HFFc6 (cell line): ENCODE measurements around the gene CARD10. TPM values are rescaled to one million over a fixed set of nuclear protein-coding genes. Genes with fewer than 3 reads are reported as not detected.

Experiments used
- DNase-seq: peaks from one replicate; pipeline ENCODE4 v3.0.0-alpha.2; 2018
- H3K27ac Mint-ChIP-seq: 2 replicates; pipeline ENCODE4 v1.8.0; 2020; ENCODE audit warnings: mild to moderate bottlenecking, mixed read lengths
- H3K27me3 Mint-ChIP-seq: 2 replicates; pipeline ENCODE4 v1.8.0; 2021; ENCODE audit warnings: mild to moderate bottlenecking, moderate library complexity, mixed read lengths; ENCODE audit not compliant: insufficient read depth
- H3K36me3 Mint-ChIP-seq: 2 replicates; pipeline ENCODE4 v1.8.0; 2021; ENCODE audit warnings: low read depth, mixed read lengths
- H3K4me1 Mint-ChIP-seq: 2 replicates; pipeline ENCODE4 v1.8.0; 2020; ENCODE audit warnings: low read depth, mixed read lengths
- H3K4me3 Mint-ChIP-seq: 2 replicates; pipeline ENCODE4 v1.8.0; 2020; ENCODE audit warnings: mild to moderate bottlenecking, moderate library complexity, mixed read lengths
- H3K9me3 Mint-ChIP-seq: 2 replicates; pipeline ENCODE4 v1.8.0; 2020; ENCODE audit warnings: mild to moderate bottlenecking, mixed read lengths
- total RNA-seq, 6 experiments: library from RNA; stranded (reverse); fragmentation: NEBNext Ultra II Directional; extraction: Animal tissue kit (Norgen Biotek cat#: 25700); gene quantifications; 2 replicates in 1 of 6; 3 replicates in 5 of 6; pipeline ENCODE4 v1.2.3, GENCODE V29; 2021
- TF ChIP-seq, protein P1 (sequence below): fragments of 200-600 bp; sonication (generic); IDR thresholded peaks from 2 replicates; pipeline ENCODE4 v1.5.0; 2021; ENCODE audit warnings: antibody characterized with exemption, mild to moderate bottlenecking

CARD10 gene
- total RNA-seq, 6 experiments from 2014 or later, result 4.4 to 5.6 (median 4.8) TPM

DNA sequence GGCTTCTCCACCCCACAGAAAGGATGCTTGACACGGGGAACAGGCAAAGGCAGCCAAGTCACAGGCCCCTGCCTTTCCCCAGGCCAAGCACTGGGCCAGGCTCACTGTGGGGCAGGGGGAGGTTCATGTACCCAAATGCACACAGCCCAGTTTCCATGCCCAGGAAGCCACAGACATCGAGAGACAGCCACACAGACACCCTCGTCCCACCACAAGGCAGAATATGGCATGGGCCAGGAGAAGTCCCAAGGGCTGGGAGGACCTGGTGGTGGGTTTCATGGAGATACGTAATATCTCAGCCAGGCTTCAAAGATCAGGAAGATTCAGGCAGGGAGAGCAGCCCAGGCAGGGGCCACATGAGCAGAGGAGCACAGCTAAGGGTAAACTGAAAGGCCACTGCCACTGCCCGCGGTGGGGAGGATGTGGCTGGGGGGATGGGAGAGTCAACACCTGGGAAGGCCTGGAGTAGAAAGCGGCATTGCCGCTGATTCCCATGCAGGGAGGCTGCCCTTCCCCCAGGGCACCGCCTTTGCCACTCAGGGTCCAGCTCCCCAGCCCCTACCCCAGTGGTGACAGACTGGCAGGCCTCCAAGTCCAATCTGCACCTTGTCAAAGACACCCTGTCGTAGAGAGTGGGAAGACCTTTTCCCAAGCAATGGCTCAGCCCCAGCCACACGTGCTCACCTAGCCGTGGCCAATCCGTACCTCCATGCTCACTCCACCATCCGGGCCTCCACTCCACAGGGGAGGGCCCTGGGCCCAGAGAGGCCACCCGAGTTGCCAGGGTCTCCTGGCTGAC lies 30.7 kb downstream of the CARD10 start:
- H3K27me3 Mint-ChIP-seq, result peaks cover 9% of the 10 kb centered on the region
- H3K4me3 Mint-ChIP-seq, result no peak overlapping the region
- H3K9me3 Mint-ChIP-seq, result no peaks in the 10 kb centered on the region
- no peak overlapping the region for H3K27ac Mint-ChIP-seq
- no peaks in the 10 kb centered on the region for H3K36me3 Mint-ChIP-seq
- DNase-seq, result no peak
- TF ChIP-seq, protein P1, sequence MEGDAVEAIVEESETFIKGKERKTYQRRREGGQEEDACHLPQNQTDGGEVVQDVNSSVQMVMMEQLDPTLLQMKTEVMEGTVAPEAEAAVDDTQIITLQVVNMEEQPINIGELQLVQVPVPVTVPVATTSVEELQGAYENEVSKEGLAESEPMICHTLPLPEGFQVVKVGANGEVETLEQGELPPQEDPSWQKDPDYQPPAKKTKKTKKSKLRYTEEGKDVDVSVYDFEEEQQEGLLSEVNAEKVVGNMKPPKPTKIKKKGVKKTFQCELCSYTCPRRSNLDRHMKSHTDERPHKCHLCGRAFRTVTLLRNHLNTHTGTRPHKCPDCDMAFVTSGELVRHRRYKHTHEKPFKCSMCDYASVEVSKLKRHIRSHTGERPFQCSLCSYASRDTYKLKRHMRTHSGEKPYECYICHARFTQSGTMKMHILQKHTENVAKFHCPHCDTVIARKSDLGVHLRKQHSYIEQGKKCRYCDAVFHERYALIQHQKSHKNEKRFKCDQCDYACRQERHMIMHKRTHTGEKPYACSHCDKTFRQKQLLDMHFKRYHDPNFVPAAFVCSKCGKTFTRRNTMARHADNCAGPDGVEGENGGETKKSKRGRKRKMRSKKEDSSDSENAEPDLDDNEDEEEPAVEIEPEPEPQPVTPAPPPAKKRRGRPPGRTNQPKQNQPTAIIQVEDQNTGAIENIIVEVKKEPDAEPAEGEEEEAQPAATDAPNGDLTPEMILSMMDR, result no peak
- H3K4me1 Mint-ChIP-seq, result peaks cover 26% of the 10 kb centered on the region

DNA sequence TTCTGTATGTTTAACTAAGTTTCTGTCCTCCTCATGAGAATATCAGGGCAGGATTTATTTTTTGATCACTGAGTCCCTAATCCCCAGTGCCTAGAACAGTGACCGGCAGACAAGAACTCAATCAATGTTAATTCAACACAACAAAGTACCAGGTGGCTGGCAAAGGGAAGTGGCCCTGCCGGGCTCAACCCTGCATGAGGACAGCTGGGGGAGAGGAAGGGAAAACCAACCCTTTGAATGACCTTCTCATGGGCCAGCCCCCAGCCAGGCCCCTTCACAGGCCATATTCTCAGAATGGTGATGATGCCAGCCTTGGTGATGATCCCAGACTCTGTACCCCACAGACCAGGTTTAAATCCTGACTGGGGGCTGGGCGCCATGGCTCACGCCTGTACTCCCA lies 31.6 kb downstream of the CARD10 start:
- Mint-ChIP-seq H3K27me3 (peaks cover 15% of the 10 kb centered on the region), H3K4me3 (no peak overlapping the region), H3K36me3 (no peaks in the 10 kb centered on the region), H3K27ac (no peak overlapping the region), H3K9me3 (no peaks in the 10 kb centered on the region), H3K4me1 (peaks cover 22% of the 10 kb centered on the region)
- DNase-seq, result no peak
- TF ChIP-seq, protein P1, result no peak

GRCh38 chr22:37487129-37487528 lies 32.1 kb downstream of the CARD10 start:
- H3K27ac Mint-ChIP-seq, result no peak overlapping the region
- H3K36me3 Mint-ChIP-seq, result no peaks in the 10 kb centered on the region

GRCh38 chr22:37486224-37486845 lies 32.9 kb downstream of the CARD10 start, which contains the start of gene MFNG:
Gene MFNG, minus strand, starts transcription at chr22:37486384. Its CDS starts 207 bp downstream, at chr22:37486177.
- peaks cover 22% of the 10 kb centered on the region for H3K4me1 Mint-ChIP-seq
- peaks cover 25% of the 10 kb centered on the region for H3K27me3 Mint-ChIP-seq
- H3K27ac Mint-ChIP-seq, result no peak within 1 kb of the TSS
- no peaks in the 10 kb centered on the region for H3K36me3 Mint-ChIP-seq
- no peaks in the 10 kb centered on the region for H3K9me3 Mint-ChIP-seq
- peak; percentile 9 for DNase-seq
- H3K4me3 Mint-ChIP-seq, result peak within 1 kb of the TSS; percentile 36
- TF ChIP-seq, protein P1, result peak; percentile 31

More at GRCh38 chr22:37487129-37487528, 32.1 kb downstream of the CARD10 start:
- peaks cover 19% of the 10 kb centered on the region for H3K27me3 Mint-ChIP-seq
- no peaks in the 10 kb centered on the region for H3K9me3 Mint-ChIP-seq
- TF ChIP-seq, protein P1, result no peak
- peaks cover 22% of the 10 kb centered on the region for H3K4me1 Mint-ChIP-seq
- no peak for DNase-seq
- H3K4me3 Mint-ChIP-seq, result no peak overlapping the region

DNA sequence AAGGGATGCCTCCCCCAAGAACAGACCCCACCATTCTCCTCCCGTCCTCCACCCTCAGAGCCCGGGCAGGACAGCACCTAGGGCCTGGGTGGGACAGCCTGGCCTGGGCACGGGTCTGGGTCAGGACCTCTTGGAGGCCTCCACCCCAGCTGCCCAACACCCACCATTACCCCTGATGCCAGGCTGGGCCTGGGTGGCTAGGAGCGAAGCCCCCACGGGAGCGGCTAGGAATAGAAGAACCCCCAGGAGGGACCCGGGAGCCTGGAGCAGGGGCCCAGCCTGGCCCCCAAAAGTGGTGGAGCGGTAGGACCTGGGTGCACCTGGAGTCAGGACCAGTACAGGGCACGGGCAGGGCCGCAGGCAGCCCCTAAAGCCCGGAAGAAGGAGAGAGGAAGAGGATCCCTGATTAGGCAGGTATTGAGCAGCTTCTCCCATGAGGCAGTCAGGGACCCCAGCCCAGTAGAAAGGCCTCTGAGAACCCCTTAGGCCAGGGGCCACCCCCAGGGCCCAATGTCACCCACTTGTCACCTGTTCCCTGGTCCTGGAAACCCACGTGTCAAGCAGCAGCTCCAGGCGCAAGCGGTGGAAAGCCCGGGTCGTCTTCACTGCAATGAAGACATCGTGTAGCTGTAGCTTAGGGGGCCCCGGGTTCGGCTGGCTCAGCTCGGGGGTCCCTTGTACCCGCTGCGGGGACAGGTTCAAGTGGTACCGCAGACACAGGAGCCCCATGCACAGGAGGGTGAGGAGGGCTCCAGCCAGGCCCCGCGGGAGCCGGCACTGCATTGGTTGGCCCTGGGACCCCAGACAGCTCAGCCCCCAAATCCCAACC lies 33.6 kb downstream of the CARD10 start:
- no peaks in the 10 kb centered on the region for H3K36me3 Mint-ChIP-seq
- no peak overlapping the region for H3K27ac Mint-ChIP-seq
- H3K4me3 Mint-ChIP-seq, result no peak overlapping the region
- TF ChIP-seq, protein P1, result no peak
- peaks cover 22% of the 10 kb centered on the region for H3K4me1 Mint-ChIP-seq
- peaks cover 24% of the 10 kb centered on the region for H3K27me3 Mint-ChIP-seq
- H3K9me3 Mint-ChIP-seq, result no peaks in the 10 kb centered on the region
- no peak for DNase-seq
